ENCODE data around the gene CLVS2. TPM values are rescaled to one million over a fixed set of nuclear protein-coding genes. Genes with fewer than 3 reads are reported as not detected.
A peak's percentile ranks its signal among the peaks of the same experiment; 100 is the strongest.

Gene CLVS2
- total and polyA plus RNA-seq, 2 donors from 2014 or later = not detected

- Histone ChIP-seq H3K4me1 (ENCODE audit: control insufficient read depth in 2 of 3, insufficient read depth in 2 of 3, low read depth in 1 of 3, low read length in 3 of 3) (no peaks in the 10 kb centered on the region), H3K27ac (ENCODE audit: low read depth in 2 of 2, low read length in 2 of 2) (no peak overlapping the region), H3K4me3 (ENCODE audit: low read length in 3 of 3) (no peak overlapping the region), H3K9ac (ENCODE audit: low read length in 3 of 3) (no peak overlapping the region), H3K36me3 (ENCODE audit: control insufficient read depth in 2 of 3, insufficient read depth in 3 of 3, low read length in 3 of 3) (no peaks in the 10 kb centered on the region), H3K9me3 (ENCODE audit: control insufficient read depth in 2 of 3, insufficient read depth in 1 of 3, low read length in 3 of 3) (no peaks in the 10 kb centered on the region), H3K27me3 (ENCODE audit: control insufficient read depth, insufficient read depth, low read length) (peaks cover 9% of the 10 kb centered on the region)
- FAIRE-seq (no peak), DNase-seq (peak in 2 of 5 donors; percentile 6 to 58)
- intact Hi-C loops (cut with DNase I) = no loop called here
- TF ChIP-seq CTCF (IDR thresholded peaks at IDR 0.05; ENCODE audit: borderline replicate concordance, extremely low read depth, insufficient read depth) = no peak
These were observed 915 bp downstream of the CLVS2 start for GRCh38 chr6:122996794-122997505.

- Histone ChIP-seq H3K27ac (ENCODE audit: low read depth in 2 of 2, low read length in 2 of 2) (no peak overlapping the region), H3K4me3 (ENCODE audit: low read length in 3 of 3) (no peak overlapping the region), H3K9me3 (ENCODE audit: control insufficient read depth in 2 of 3, insufficient read depth in 1 of 3, low read length in 3 of 3) (no peaks in the 10 kb centered on the region), H3K27me3 (ENCODE audit: control insufficient read depth, insufficient read depth, low read length) (peaks cover 9% of the 10 kb centered on the region), H3K4me1 (ENCODE audit: control insufficient read depth in 2 of 3, insufficient read depth in 2 of 3, low read depth in 1 of 3, low read length in 3 of 3) (no peaks in the 10 kb centered on the region), H3K9ac (ENCODE audit: low read length in 3 of 3) (no peak overlapping the region), H3K36me3 (ENCODE audit: control insufficient read depth in 2 of 3, insufficient read depth in 3 of 3, low read length in 3 of 3) (no peaks in the 10 kb centered on the region)
- FAIRE-seq (no peak), DNase-seq (no peak)
- intact Hi-C loops (cut with DNase I) = no loop called here
- no peak for TF ChIP-seq CTCF (IDR thresholded peaks at IDR 0.05; ENCODE audit: borderline replicate concordance, extremely low read depth, insufficient read depth)
These were observed 1.6 kb downstream of the CLVS2 start for GRCh38 chr6:122997541-122998150.

GRCh38 chr6:122998403-122998975, 2.5 kb downstream of the CLVS2 start:
- no peak for FAIRE-seq
- no peak for DNase-seq
- no peak for TF ChIP-seq CTCF (IDR thresholded peaks at IDR 0.05; ENCODE audit: borderline replicate concordance, extremely low read depth, insufficient read depth)
- no peak overlapping the region for H3K27ac ChIP-seq (ENCODE audit: low read depth in 2 of 2, low read length in 2 of 2)
- intact Hi-C loops (cut with DNase I) = no loop called here
- H3K27me3 ChIP-seq (ENCODE audit: control insufficient read depth, insufficient read depth, low read length) = peaks cover 9% of the 10 kb centered on the region
- H3K4me3 ChIP-seq (ENCODE audit: low read length in 3 of 3) = no peak overlapping the region
- H3K36me3 ChIP-seq (ENCODE audit: control insufficient read depth in 2 of 3, insufficient read depth in 3 of 3, low read length in 3 of 3) = no peaks in the 10 kb centered on the region
- H3K9ac ChIP-seq (ENCODE audit: low read length in 3 of 3) = no peak overlapping the region
- no peaks in the 10 kb centered on the region for H3K4me1 ChIP-seq (ENCODE audit: control insufficient read depth in 2 of 3, insufficient read depth in 2 of 3, low read depth in 1 of 3, low read length in 3 of 3)
- no peaks in the 10 kb centered on the region for H3K9me3 ChIP-seq (ENCODE audit: control insufficient read depth in 2 of 3, insufficient read depth in 1 of 3, low read length in 3 of 3)
